Germinal center (tissue), 1 donor: ENCODE data around the gene KMO.
A peak's percentile ranks its signal among the peaks of the same experiment; 100 is the strongest.

Experiments used
- DNase-seq: peaks from one replicate; pipeline ENCODE4 v3.0.0; 2012; ENCODE audit warnings: mixed read lengths, low spot score

Gene KMO

GRCh38 chr1:241532162-241532531, at the start of gene KMO:
Gene KMO, plus strand, starts transcription at chr1:241532378. Its CDS starts 67 bp downstream, at chr1:241532445.
- DNase-seq: no peak

- DNase-seq: no peak
Observed at GRCh38 chr1:241482761-241483250, 49.4 kb upstream of the KMO start.

- no peak for DNase-seq
Observed at GRCh38 chr1:241485145-241485544, 47.0 kb upstream of the KMO start.

GRCh38 chr1:241485554-241485992, 46.6 kb upstream of the KMO start:
- DNase-seq: peak; percentile 11

- DNase-seq: no peak
Observed at GRCh38 chr1:241488739-241489138, 43.4 kb upstream of the KMO start.

GRCh38 chr1:241495741-241496140, 36.4 kb upstream of the KMO start:
- no peak for DNase-seq

- no peak for DNase-seq
Observed at GRCh38 chr1:241499910-241500309, 32.3 kb upstream of the KMO start.

- DNase-seq: no peak
Observed at GRCh38 chr1:241503444-241503843, 28.7 kb upstream of the KMO start.

GRCh38 chr1:241507189-241507863, 24.9 kb upstream of the KMO start:
- DNase-seq: no peak

- no peak for DNase-seq
Observed at GRCh38 chr1:241513378-241513777, 18.8 kb upstream of the KMO start.

GRCh38 chr1:241518476-241519307, 13.5 kb upstream of the KMO start:
- peak; percentile 5 for DNase-seq

GRCh38 chr1:241519308-241520079, 12.7 kb upstream of the KMO start, which contains the start of gene FH:
Gene FH, minus strand, starts transcription at chr1:241519755. Its CDS starts 33 bp downstream, at chr1:241519722.
- DNase-seq: peak; percentile 90

- no peak for DNase-seq
Observed at GRCh38 chr1:241520080-241520465, 12.1 kb upstream of the KMO start.

GRCh38 chr1:241521718-241522117, 10.5 kb upstream of the KMO start:
- no peak for DNase-seq

- no peak for DNase-seq
Observed at GRCh38 chr1:241525026-241525425, 7.2 kb upstream of the KMO start.

GRCh38 chr1:241527146-241527545, 5.0 kb upstream of the KMO start:
- DNase-seq: no peak

GRCh38 chr1:241531195-241532161, 700 bp upstream of the KMO start:
- DNase-seq: peak; percentile 33

GRCh38 chr1:241532864-241533263, 686 bp downstream of the KMO start:
- DNase-seq: peak; percentile 19

- no peak for DNase-seq
Observed at GRCh38 chr1:241533326-241534115, 1.3 kb downstream of the KMO start.

- DNase-seq: no peak
Observed at GRCh38 chr1:241536304-241536703, 4.1 kb downstream of the KMO start.
